HEK293 (cell line): ENCODE measurements around the gene DCDC2.

Experiments
- CTCF ChIA-PET: fragments of 350-600 bp; formaldehyde crosslinking; extraction: SDS; loops from one replicate; lab custom pipeline; 2021; ENCODE audit warnings: antibody characterized with exemption; lab: Yijun Ruan, JAX
- POLR2A ChIA-PET: fragments of 300-600 bp; formaldehyde crosslinking; extraction: SDS; loops from one replicate; lab custom pipeline; 2020; ENCODE audit warnings: antibody characterized with exemption, inconsistent platforms; lab: Yijun Ruan, JAX
- H3K27ac ChIP-seq: fragments of 200-500 bp; sonication (Bioruptor generic); 2 replicates; pipeline ENCODE4 v1.5.1; 2014; ENCODE audit warnings: low read depth, low read length, control low read depth, inconsistent platforms; ENCODE audit errors: extremely low read depth
- H3K36me3 ChIP-seq, 2 experiments: fragments of 200-500 bp in 1 of 2; sonication (Bioruptor generic) in 1 of 2; 1 replicate in 1 of 2; 2 replicates in 1 of 2; pipeline ENCODE4 v1.5.1; 2014 to 2017; ENCODE audit warnings: inconsistent platforms in 2 of 2, low read length in 2 of 2; ENCODE audit not compliant: control insufficient read depth in 2 of 2, insufficient read depth in 1 of 2
- H3K4me1 ChIP-seq: fragments of 200-500 bp; sonication (Bioruptor generic); 2 replicates; pipeline ENCODE4 v1.5.1; 2014; ENCODE audit warnings: mild to moderate bottlenecking, low read length, inconsistent platforms; ENCODE audit not compliant: control insufficient read depth, insufficient read depth
- H3K4me3 ChIP-seq: 2 replicates; pipeline ENCODE4 v1.5.1; 2011; ENCODE audit warnings: low read depth, mild to moderate bottlenecking, control low read depth, low read length, moderate library complexity
- H3K9me3 ChIP-seq: fragments of 200-500 bp; sonication (Bioruptor generic); 2 replicates; pipeline ENCODE4 v1.5.1; 2014; ENCODE audit warnings: low read depth, low read length, inconsistent platforms; ENCODE audit not compliant: control insufficient read depth, insufficient read depth
- FEZF1 ChIP-seq: fragments of 450-650 bp; formaldehyde crosslinking; IDR thresholded peaks from 2 replicates; pipeline ENCODE4 v1.5.1; 2016; ENCODE audit warnings: missing biosample characterization, missing genetic modification characterization
- HOXC10 ChIP-seq: sonication (generic); formaldehyde crosslinking; IDR thresholded peaks from 2 replicates; pipeline ENCODE4 v1.8.1; 2023; ENCODE audit warnings: mild to moderate bottlenecking, missing genetic modification reagents
- REPIN1 ChIP-seq: fragments of 450-650 bp; formaldehyde crosslinking; IDR thresholded peaks from 2 replicates; pipeline ENCODE4 v1.5.1; 2017; ENCODE audit warnings: missing biosample characterization, missing genetic modification characterization, low read depth
- SETDB1 ChIP-seq: IDR thresholded peaks from one replicate; pipeline ENCODE4 v1.6.1; 2017; ENCODE audit warnings: mild to moderate bottlenecking, low read length, moderate library complexity, mixed read lengths; ENCODE audit not compliant: insufficient read length
- ZFP37 ChIP-seq: fragments of 450-650 bp; formaldehyde crosslinking; IDR thresholded peaks from 2 replicates; pipeline ENCODE4 v1.5.1; 2016; ENCODE audit warnings: missing biosample characterization, missing genetic modification characterization
- ZNF10 ChIP-seq: fragments of 450-650 bp; formaldehyde crosslinking; IDR thresholded peaks from 2 replicates; pipeline ENCODE4 v1.5.1; 2017; ENCODE audit warnings: missing biosample characterization, missing genetic modification characterization
- ZNF311 ChIP-seq: fragments of 450-650 bp; formaldehyde crosslinking; IDR thresholded peaks from 2 replicates; pipeline ENCODE4 v1.5.1; 2017; ENCODE audit warnings: missing biosample characterization, missing genetic modification characterization, borderline replicate concordance
- ZNF555 ChIP-seq: fragments of 450-650 bp; formaldehyde crosslinking; conservative IDR thresholded peaks from 2 replicates; pipeline ENCODE4 v1.5.1; 2017; ENCODE audit warnings: missing biosample characterization, mild to moderate bottlenecking, missing genetic modification characterization, inconsistent platforms
- ZNF585B ChIP-seq: fragments of 450-650 bp; formaldehyde crosslinking; IDR thresholded peaks from 2 replicates; pipeline ENCODE4 v1.5.1; 2016; ENCODE audit warnings: missing biosample characterization, missing genetic modification characterization
- ZNF654 ChIP-seq: fragments of 450-650 bp; formaldehyde crosslinking; IDR thresholded peaks from 2 replicates; pipeline ENCODE4 v1.5.1; 2016; ENCODE audit warnings: low read depth, missing biosample characterization, missing genetic modification characterization
- ZNF660 ChIP-seq: fragments of 450-650 bp; IDR thresholded peaks from 2 replicates; pipeline ENCODE4 v1.5.1; 2018; ENCODE audit warnings: missing biosample characterization, mild to moderate bottlenecking, missing genetic modification characterization
- ZNF76 ChIP-seq: fragments of 450-650 bp; formaldehyde crosslinking; IDR thresholded peaks from 2 replicates; pipeline ENCODE4; 2016; ENCODE audit warnings: low read depth, missing biosample characterization, missing genetic modification characterization, borderline replicate concordance
- TF ChIP-seq, protein P1 (sequence below): fragments of 450-650 bp; formaldehyde crosslinking; IDR thresholded peaks from 2 replicates; pipeline ENCODE4 v1.5.1; 2016; ENCODE audit warnings: missing biosample characterization, missing genetic modification characterization
- TF ChIP-seq, protein P2 (sequence below): fragments of 450-650 bp; formaldehyde crosslinking; IDR thresholded peaks from 2 replicates; pipeline ENCODE4 v1.5.1; 2016; ENCODE audit warnings: missing biosample characterization, missing genetic modification characterization
- TF ChIP-seq, protein P3 (sequence below): fragments of 450-650 bp; formaldehyde crosslinking; IDR thresholded peaks from 2 replicates; pipeline ENCODE4 v1.5.1; 2016; ENCODE audit warnings: missing biosample characterization, missing genetic modification characterization
- TF ChIP-seq, protein P4 (sequence below): fragments of 450-650 bp; formaldehyde crosslinking; IDR thresholded peaks from 2 replicates; pipeline ENCODE4 v1.5.1; 2016; ENCODE audit warnings: missing biosample characterization, missing genetic modification characterization
- TF ChIP-seq, protein P5 (sequence below): fragments of 450-650 bp; IDR thresholded peaks from 2 replicates; pipeline ENCODE4 v1.5.1; 2018; ENCODE audit warnings: missing biosample characterization, mild to moderate bottlenecking, missing genetic modification characterization
- TF ChIP-seq, protein P6 (sequence below): fragments of 450-650 bp; formaldehyde crosslinking; IDR thresholded peaks from 2 replicates; pipeline ENCODE4 v1.5.1; 2016; ENCODE audit warnings: missing biosample characterization, missing genetic modification characterization

Gene DCDC2

DNA sequence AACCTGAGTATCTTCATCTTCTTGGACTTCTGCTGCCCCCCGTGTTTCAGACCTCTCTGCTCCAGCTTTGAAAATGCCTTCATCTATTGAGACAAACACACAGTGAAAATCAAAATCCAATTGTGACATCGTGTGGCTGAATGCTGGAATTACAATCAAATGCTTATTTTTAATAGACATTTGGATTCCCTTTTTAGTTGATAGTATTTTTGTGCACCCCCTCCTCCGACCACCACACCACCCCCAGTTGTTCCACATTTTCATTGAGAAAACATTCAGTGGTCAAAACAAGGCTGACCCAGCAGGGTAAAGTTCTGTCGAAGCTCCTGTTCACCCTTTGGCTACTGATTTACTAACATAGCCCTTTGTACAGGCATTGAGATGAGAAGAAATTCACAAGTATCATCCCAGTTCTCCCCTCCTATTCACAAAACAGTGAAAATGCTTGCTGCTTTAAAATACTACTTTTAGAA, 152.8 kb downstream of the DCDC2 start:
- H3K27ac ChIP-seq, result no peak overlapping the region
- no peak overlapping the region for H3K4me3 ChIP-seq
- H3K4me1 ChIP-seq, result no peaks in the 10 kb centered on the region
- CTCF ChIA-PET, result interaction anchor here (0.5 to 3.9 kb wide), 17 partner anchors 9 to 1606 kb away, joined by 3 to 24 read pairs (median 4); no protein-coding TSS in a partner anchor
- POLR2A ChIA-PET, result no interaction called here
- no peaks in the 10 kb centered on the region; a peak in 1 of 3 replicates for H3K36me3 ChIP-seq
- TF ChIP-seq, protein P1, sequence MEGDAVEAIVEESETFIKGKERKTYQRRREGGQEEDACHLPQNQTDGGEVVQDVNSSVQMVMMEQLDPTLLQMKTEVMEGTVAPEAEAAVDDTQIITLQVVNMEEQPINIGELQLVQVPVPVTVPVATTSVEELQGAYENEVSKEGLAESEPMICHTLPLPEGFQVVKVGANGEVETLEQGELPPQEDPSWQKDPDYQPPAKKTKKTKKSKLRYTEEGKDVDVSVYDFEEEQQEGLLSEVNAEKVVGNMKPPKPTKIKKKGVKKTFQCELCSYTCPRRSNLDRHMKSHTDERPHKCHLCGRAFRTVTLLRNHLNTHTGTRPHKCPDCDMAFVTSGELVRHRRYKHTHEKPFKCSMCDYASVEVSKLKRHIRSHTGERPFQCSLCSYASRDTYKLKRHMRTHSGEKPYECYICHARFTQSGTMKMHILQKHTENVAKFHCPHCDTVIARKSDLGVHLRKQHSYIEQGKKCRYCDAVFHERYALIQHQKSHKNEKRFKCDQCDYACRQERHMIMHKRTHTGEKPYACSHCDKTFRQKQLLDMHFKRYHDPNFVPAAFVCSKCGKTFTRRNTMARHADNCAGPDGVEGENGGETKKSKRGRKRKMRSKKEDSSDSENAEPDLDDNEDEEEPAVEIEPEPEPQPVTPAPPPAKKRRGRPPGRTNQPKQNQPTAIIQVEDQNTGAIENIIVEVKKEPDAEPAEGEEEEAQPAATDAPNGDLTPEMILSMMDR (tag by site-specific recombination), result peak; percentile 36; the same call in 1 of the 2 replicates
- TF ChIP-seq ZNF311 (tag by site-specific recombination) (no peak), ZNF585B (tag by site-specific recombination) (no peak), ZNF660 (tag by site-specific recombination) (no peak), ZNF654 (peak; percentile 90), SETDB1 (no peak), ZNF10 (tag by site-specific recombination) (peak; percentile 65; the same call in 1 of the 2 replicates), FEZF1 (tag by site-specific recombination) (no peak), ZNF76 (tag by site-specific recombination) (no peak), ZFP37 (no peak), ZNF555 (tag by site-specific recombination) (no peak), HOXC10 (CRISPR knock-in tag) (no peak), REPIN1 (tag by site-specific recombination) (no peak)
- TF ChIP-seq, protein P2, sequence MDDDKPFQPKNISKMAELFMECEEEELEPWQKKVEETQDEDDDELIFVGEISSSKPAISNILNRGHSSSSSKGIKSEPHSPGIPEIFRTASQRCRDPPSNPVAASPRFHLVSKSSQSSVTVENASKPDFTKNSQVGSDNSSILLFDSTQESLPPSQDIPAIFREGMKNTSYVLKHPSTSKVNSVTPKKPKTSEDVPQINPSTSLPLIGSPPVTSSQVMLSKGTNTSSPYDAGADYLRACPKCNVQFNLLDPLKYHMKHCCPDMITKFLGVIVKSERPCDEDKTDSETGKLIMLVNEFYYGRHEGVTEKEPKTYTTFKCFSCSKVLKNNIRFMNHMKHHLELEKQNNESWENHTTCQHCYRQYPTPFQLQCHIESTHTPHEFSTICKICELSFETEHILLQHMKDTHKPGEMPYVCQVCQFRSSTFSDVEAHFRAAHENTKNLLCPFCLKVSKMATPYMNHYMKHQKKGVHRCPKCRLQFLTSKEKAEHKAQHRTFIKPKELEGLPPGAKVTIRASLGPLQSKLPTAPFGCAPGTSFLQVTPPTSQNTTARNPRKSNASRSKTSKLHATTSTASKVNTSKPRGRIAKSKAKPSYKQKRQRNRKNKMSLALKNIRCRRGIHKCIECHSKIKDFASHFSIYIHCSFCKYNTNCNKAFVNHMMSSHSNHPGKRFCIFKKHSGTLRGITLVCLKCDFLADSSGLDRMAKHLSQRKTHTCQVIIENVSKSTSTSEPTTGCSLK, result no peak
- TF ChIP-seq, protein P3, sequence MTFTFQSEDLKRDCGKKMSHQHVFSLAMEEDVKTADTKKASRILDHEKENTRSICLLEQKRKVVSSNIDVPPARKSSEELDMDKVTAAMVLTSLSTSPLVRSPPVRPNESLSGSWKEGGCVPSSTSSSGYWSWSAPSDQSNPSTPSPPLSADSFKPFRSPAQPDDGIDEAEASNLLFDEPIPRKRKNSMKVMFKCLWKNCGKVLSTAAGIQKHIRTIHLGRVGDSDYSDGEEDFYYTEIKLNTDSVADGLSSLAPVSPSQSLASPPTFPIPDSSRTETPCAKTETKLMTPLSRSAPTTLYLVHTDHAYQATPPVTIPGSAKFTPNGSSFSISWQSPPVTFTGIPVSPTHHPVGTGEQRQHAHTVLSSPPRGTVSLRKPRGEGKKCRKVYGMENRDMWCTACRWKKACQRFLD, result no peak
- TF ChIP-seq, protein P4, sequence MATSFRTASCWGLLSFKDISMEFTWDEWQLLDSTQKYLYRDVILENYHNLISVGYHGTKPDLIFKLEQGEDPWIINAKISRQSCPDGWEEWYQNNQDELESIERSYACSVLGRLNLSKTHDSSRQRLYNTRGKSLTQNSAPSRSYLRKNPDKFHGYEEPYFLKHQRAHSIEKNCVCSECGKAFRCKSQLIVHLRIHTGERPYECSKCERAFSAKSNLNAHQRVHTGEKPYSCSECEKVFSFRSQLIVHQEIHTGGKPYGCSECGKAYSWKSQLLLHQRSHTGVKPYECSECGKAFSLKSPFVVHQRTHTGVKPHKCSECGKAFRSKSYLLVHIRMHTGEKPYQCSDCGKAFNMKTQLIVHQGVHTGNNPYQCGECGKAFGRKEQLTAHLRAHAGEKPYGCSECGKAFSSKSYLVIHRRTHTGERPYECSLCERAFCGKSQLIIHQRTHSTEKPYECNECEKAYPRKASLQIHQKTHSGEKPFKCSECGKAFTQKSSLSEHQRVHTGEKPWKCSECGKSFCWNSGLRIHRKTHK, result no peak
- TF ChIP-seq, protein P5, sequence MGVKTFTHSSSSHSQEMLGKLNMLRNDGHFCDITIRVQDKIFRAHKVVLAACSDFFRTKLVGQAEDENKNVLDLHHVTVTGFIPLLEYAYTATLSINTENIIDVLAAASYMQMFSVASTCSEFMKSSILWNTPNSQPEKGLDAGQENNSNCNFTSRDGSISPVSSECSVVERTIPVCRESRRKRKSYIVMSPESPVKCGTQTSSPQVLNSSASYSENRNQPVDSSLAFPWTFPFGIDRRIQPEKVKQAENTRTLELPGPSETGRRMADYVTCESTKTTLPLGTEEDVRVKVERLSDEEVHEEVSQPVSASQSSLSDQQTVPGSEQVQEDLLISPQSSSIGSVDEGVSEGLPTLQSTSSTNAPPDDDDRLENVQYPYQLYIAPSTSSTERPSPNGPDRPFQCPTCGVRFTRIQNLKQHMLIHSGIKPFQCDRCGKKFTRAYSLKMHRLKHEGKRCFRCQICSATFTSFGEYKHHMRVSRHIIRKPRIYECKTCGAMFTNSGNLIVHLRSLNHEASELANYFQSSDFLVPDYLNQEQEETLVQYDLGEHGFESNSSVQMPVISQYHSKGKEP (tag by site-specific recombination), result no peak
- TF ChIP-seq, protein P6, sequence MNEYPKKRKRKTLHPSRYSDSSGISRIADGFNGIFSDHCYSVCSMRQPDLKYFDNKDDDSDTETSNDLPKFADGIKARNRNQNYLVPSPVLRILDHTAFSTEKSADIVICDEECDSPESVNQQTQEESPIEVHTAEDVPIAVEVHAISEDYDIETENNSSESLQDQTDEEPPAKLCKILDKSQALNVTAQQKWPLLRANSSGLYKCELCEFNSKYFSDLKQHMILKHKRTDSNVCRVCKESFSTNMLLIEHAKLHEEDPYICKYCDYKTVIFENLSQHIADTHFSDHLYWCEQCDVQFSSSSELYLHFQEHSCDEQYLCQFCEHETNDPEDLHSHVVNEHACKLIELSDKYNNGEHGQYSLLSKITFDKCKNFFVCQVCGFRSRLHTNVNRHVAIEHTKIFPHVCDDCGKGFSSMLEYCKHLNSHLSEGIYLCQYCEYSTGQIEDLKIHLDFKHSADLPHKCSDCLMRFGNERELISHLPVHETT (tag by site-specific recombination), result no peak
- H3K9me3 ChIP-seq, result no peaks in the 10 kb centered on the region
